GM12892 (cell line): ENCODE data around the gene DPY30.
A peak's percentile ranks its signal among the peaks of the same experiment; 100 is the strongest.

ENCODE experiments used
- POLR2A ChIP-seq: IDR thresholded peaks from 2 replicates; pipeline ENCODE4 v1.6.1; 2011; ENCODE audit warnings: low read depth, low read length, control low read depth
- POLR2AphosphoS5 ChIP-seq: IDR thresholded peaks from 2 replicates; pipeline ENCODE4 v1.6.1; 2011; ENCODE audit warnings: low read depth, low read length, control low read depth
- TAF1 ChIP-seq: IDR thresholded peaks from 2 replicates; pipeline ENCODE4 v1.6.1; 2011; ENCODE audit warnings: low read depth, mild to moderate bottlenecking, control low read depth, low read length, borderline replicate concordance

DNA sequence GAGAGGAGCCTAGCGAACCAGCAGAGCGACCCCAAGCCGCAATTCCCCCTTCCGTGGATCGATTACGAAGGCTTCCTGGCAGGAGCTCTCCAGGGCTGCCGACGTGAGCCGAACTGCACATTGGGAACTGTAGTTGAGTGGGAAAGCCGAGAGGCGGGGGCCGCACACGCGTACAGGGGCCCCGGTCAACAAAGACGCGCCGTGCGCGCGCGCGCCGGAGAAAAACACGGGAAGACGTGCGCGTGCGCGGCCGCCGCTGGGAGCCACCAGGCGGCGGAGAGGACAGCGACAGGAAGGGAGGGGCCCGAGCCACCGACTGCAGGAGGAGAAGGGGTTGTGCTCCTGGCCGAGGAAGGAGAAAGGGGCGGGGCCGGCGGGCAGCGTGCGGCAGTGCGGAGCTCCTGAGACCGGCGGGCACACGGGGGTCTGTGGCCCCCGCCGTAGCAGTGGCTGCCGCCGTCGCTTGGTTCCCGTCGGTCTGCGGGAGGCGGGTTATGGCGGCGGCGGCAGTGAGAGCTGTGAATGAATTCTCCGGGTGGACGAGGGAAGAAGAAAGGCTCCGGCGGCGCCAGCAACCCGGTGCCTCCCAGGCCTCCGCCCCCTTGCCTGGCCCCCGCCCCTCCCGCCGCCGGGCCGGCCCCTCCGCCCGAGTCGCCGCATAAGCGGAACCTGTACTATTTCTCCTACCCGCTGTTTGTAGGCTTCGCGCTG, 23.9 kb upstream of the DPY30 start, which contains the start of gene SPAST:
- TF ChIP-seq POLR2A (peak; percentile 79), POLR2AphosphoS5 (peak; percentile 57; the same call in 1 of the 2 replicates), TAF1 (no peak)
